VCaP (cell line): ENCODE results near the gene C1QTNF1.

ENCODE experiments used
- H3K27ac ChIP-seq: fragments of 450-650 bp; 2 replicates; pipeline ENCODE4 v1.5.1; 2017
- TF ChIP-seq, protein P1 (sequence below): fragments of 450-650 bp; conservative IDR thresholded peaks from 2 replicates; pipeline ENCODE4 v1.5.1; 2017; ENCODE audit warnings: mild to moderate bottlenecking, moderate library complexity

Gene C1QTNF1

DNA sequence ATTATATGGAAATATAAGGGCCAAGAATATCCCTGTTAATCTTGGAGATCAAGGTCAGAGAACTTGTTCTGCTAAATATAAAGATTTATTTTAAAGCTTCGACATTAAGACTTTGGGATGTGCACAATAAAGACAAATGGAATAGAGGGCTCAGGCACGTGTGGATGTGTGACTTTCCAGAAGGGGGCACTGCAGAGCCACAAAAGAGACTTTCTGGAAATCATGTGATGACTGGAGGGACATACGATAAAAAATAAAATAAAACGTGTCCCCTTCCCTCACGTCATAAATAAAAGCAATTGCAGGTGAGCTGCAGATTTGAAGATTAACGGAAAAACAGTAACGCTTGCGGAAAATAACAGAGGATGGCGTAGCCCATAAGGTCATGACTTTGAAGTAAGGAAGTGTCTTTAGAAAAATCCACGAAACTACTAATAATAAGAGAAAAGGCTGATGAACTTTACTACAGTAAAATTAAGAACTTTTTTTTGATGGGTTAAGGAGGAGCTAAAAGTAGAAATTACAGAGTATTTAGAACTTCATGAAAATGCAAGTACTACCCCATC lies 41.2 kb downstream of the C1QTNF1 start:
- no peak overlapping the region for H3K27ac ChIP-seq

GRCh38 chr17:79066963-79067362 lies 43.0 kb downstream of the C1QTNF1 start:
- peak overlapping the region; percentile 43 for H3K27ac ChIP-seq
- TF ChIP-seq, protein P1, sequence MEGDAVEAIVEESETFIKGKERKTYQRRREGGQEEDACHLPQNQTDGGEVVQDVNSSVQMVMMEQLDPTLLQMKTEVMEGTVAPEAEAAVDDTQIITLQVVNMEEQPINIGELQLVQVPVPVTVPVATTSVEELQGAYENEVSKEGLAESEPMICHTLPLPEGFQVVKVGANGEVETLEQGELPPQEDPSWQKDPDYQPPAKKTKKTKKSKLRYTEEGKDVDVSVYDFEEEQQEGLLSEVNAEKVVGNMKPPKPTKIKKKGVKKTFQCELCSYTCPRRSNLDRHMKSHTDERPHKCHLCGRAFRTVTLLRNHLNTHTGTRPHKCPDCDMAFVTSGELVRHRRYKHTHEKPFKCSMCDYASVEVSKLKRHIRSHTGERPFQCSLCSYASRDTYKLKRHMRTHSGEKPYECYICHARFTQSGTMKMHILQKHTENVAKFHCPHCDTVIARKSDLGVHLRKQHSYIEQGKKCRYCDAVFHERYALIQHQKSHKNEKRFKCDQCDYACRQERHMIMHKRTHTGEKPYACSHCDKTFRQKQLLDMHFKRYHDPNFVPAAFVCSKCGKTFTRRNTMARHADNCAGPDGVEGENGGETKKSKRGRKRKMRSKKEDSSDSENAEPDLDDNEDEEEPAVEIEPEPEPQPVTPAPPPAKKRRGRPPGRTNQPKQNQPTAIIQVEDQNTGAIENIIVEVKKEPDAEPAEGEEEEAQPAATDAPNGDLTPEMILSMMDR: no peak

More for the DNA sequence above, 41.2 kb downstream of the C1QTNF1 start:
- TF ChIP-seq, protein P1: peak; percentile 61

- no peak overlapping the region for H3K27ac ChIP-seq
- TF ChIP-seq, protein P1: no peak
Observed at GRCh38 chr17:79070266-79070880, 46.4 kb downstream of the C1QTNF1 start.

GRCh38 chr17:79071161-79071740 lies 47.3 kb downstream of the C1QTNF1 start:
- TF ChIP-seq, protein P1: no peak
- H3K27ac ChIP-seq: no peak overlapping the region

GRCh38 chr17:79072544-79072943 lies 48.6 kb downstream of the C1QTNF1 start:
- no peak overlapping the region for H3K27ac ChIP-seq
- TF ChIP-seq, protein P1: no peak

DNA sequence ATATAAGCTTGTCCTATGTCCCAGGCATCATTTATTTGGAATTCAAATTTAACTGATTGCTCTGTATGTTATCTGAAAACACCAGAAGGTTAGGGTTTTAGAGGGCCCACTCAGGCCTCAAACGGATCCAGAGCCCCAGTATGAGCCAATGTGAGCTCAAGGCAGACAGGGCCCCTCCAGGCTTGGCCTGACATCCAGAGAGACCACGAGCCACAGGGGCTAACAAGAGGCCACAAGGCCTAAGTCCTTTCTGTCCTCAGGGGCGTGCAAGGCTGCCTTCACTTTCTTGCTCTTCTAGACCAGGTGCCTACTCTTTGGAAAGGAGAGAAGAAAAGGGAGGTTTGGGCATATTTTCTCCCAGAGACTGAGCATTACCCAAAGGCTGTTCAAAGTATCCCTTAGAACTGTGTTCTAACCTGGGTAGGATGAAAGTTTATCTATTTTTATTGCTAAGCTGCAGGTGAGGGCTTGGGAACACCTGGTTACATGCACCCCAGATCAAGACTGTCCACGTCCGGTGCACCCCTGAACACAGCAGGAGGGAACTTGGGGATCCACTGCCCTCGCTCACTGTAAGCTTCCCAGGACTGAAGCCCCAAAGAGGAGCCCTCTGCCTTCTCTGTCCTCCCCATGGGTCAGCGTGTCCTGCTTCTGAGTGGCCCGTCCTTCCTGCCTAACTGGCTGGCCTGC lies 49.2 kb downstream of the C1QTNF1 start:
- no peak overlapping the region; the same call in 1 of the 2 replicates for H3K27ac ChIP-seq
- TF ChIP-seq, protein P1: no peak

DNA sequence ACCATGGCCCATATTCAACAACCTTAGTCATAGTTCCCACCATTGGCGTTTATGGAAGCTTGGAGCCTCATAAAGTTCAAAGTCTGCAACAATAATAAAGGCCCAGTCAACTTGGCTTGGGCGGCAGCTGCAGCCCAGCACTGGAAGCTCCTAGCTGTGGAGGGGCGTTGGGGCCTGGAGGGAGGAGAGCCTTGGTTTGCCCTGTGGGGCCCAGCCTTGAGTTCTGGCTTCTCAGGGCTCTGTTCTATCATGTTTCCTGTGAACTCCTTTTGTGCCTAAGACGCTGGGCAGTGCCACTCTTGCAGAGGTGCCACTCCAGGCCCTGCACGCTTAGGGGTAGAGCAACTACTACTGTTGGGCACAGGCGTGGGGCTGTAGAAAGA lies 49.7 kb downstream of the C1QTNF1 start:
- peak overlapping the region; percentile 86; the same call in 1 of the 2 replicates for H3K27ac ChIP-seq
- TF ChIP-seq, protein P1: no peak

GRCh38 chr17:79074121-79074648 lies 50.2 kb downstream of the C1QTNF1 start:
- peak overlapping the region; percentile 86; the same call in 1 of the 2 replicates for H3K27ac ChIP-seq
